Measurements from ENCODE around the gene SLC22A31. TPM values are rescaled to one million over a fixed set of nuclear protein-coding genes. Genes with fewer than 3 reads are reported as not detected.
"Not testable (repeated sequence)": the region's sequence is repeated elsewhere in the genome, so short reads cannot be mapped to it uniquely, and the experiment has no call there.

SLC22A31 gene
- polyA plus RNA-seq, 1 of the 3 experiments (the other 2 are of a cell fraction), result 0.07 TPM

GRCh38 chr16:89189358-89190025, 10.8 kb downstream of the SLC22A31 start:
- no peak for TF ChIP-seq GABPA (IDR thresholded peaks at IDR 0.05; ENCODE audit: low read depth)
- no peak for TF ChIP-seq TCF12 (IDR thresholded peaks at IDR 0.05)
- TF ChIP-seq MAX (IDR thresholded peaks at IDR 0.05; ENCODE audit: low read depth), result no peak
- TF ChIP-seq FOSL2 (IDR thresholded peaks at IDR 0.05; ENCODE audit: borderline replicate concordance, low read depth), result no peak
- TF ChIP-seq YY1 (IDR thresholded peaks at IDR 0.05; ENCODE audit: low read depth), result no peak
- no peak for TF ChIP-seq NFIC (IDR thresholded peaks at IDR 0.05; ENCODE audit: borderline replicate concordance)
- TF ChIP-seq TAF1 (IDR thresholded peaks at IDR 0.05; ENCODE audit: borderline replicate concordance, low read depth, low read length), result no peak
- no peak for TF ChIP-seq TEAD4 (IDR thresholded peaks at IDR 0.05; ENCODE audit: borderline replicate concordance, insufficient read depth)
- TF ChIP-seq CTCF (IDR thresholded peaks at IDR 0.05), result no peak
- TF ChIP-seq POLR2AphosphoS5 (IDR thresholded peaks at IDR 0.05; ENCODE audit: low read depth, low read length), result no peak
- TF ChIP-seq EZH2phosphoT487 (IDR thresholded peaks at IDR 0.05; ENCODE audit: borderline replicate concordance, low read depth), result no peak
- no peak for TF ChIP-seq IRF3 (IDR thresholded peaks at IDR 0.05; ENCODE audit: low read depth, low read length)
- no peak for TF ChIP-seq ELF1 (IDR thresholded peaks at IDR 0.05)
- no peak for TF ChIP-seq USF1 (IDR thresholded peaks at IDR 0.05; ENCODE audit: borderline replicate concordance, low read depth)
- Histone ChIP-seq H3K36me3 (replicated peaks in 1 of 2; ENCODE audit: control insufficient read depth in 1 of 2, insufficient read depth in 2 of 2, low read length in 1 of 2) (no peaks in the 10 kb centered on the region), H3K4me1 (ENCODE audit: control insufficient read depth in 1 of 2, insufficient read depth in 2 of 2, low read depth in 1 of 2, low read length in 1 of 2) (peaks cover 0 to 15% of the 10 kb centered on the region in 2 experiments; a peak in 1 of 4 replicates), H3K9me2 (no peaks in the 10 kb centered on the region), H3K9me3 (no peaks in the 10 kb centered on the region), H2AFZ (ENCODE audit: low read depth) (no peak overlapping the region), H4K20me1 (ENCODE audit: insufficient read depth) (peaks cover 10% of the 10 kb centered on the region; the same call in 1 of the 2 replicates), H3K4me3 (ENCODE audit: low read depth in 2 of 2, low read length in 1 of 2) (no peak overlapping the region), H3K79me2 (ENCODE audit: insufficient read depth) (no peaks in the 10 kb centered on the region), H3K27ac (ENCODE audit: low read depth in 2 of 2, low read length in 1 of 2) (no peak overlapping the region), H3K9ac (no peak overlapping the region), H3F3A (replicated peaks; ENCODE audit: insufficient read depth) (peaks cover 23% of the 10 kb centered on the region), H3K27me3 (ENCODE audit: insufficient read depth) (peaks cover 16% of the 10 kb centered on the region; the same call in 1 of the 2 replicates), H3K4me2 (no peak overlapping the region)
- no peak for DNase-seq
- CTCF ChIA-PET, result no interaction called here
- 40% methylated on average over 12 of the region's 14 CpGs for WGBS (ENCODE audit: low lambda C conversion rate)
- POLR2A ChIA-PET, result no interaction called here

GRCh38 chr16:89188471-89189357, 11.6 kb downstream of the SLC22A31 start:
- Histone ChIP-seq H4K20me1 (ENCODE audit: insufficient read depth) (peaks cover 10% of the 10 kb centered on the region; the same call in 1 of the 2 replicates), H3F3A (replicated peaks; ENCODE audit: insufficient read depth) (peaks cover 23% of the 10 kb centered on the region), H3K27me3 (ENCODE audit: insufficient read depth) (peaks cover 24% of the 10 kb centered on the region), H3K4me1 (ENCODE audit: control insufficient read depth in 1 of 2, insufficient read depth in 2 of 2, low read depth in 1 of 2, low read length in 1 of 2) (peaks cover 0 to 15% of the 10 kb centered on the region in 2 experiments; a peak in 1 of 4 replicates)
- H3K4me3 ChIP-seq (ENCODE audit: low read depth in 2 of 2, low read length in 1 of 2); H3K79me2 ChIP-seq (ENCODE audit: insufficient read depth); H3K27ac ChIP-seq (ENCODE audit: low read depth in 2 of 2, low read length in 1 of 2); CTCF ChIA-PET; POLR2A ChIA-PET; H3K4me2 ChIP-seq; DNase-seq; H3K36me3 ChIP-seq (replicated peaks in 1 of 2; ENCODE audit: control insufficient read depth in 1 of 2, insufficient read depth in 2 of 2, low read length in 1 of 2); H3K9me2 ChIP-seq; H3K9ac ChIP-seq; H3K9me3 ChIP-seq; H2AFZ ChIP-seq (ENCODE audit: low read depth): not testable (repeated sequence)
- 59% methylated on average over 15 of the region's 25 CpGs for WGBS (ENCODE audit: low lambda C conversion rate)

All from SK-N-SH (cell line).